Calu3 (cell line): Measurements from ENCODE around the gene SCNN1B. TPM values are rescaled to one million over a fixed set of nuclear protein-coding genes. Genes with fewer than 3 reads are reported as not detected.

Source experiments
- BruUV-seq: library from RNA; stranded (reverse); fragments of 400-500 nt; replicated peaks from 2 replicates; lab custom pipeline; 2021; lab: Mats Ljungman, UMichigan
- CTCF ChIA-PET: fragments of 300-600 bp; sonication (Branson Sonifier 250); formaldehyde crosslinking; loops from one replicate; lab custom pipeline; 2022; ENCODE audit warnings: antibody characterized with exemption; lab: Charles Lee
- DNase-seq: peaks from one replicate; pipeline ENCODE4 v3.0.0; 2022
- H3K27ac Mint-ChIP-seq: one replicate; pipeline ENCODE4 v1.8.0; 2022; ENCODE audit warnings: mixed read lengths; ENCODE audit not compliant: unreplicated experiment
- H3K27me3 Mint-ChIP-seq: one replicate; pipeline ENCODE4 v1.8.0; 2022; ENCODE audit warnings: mixed read lengths; ENCODE audit not compliant: unreplicated experiment
- H3K36me3 Mint-ChIP-seq: one replicate; pipeline ENCODE4 v1.8.0; 2022; ENCODE audit warnings: mild to moderate bottlenecking, moderate library complexity, mixed read lengths; ENCODE audit not compliant: insufficient read depth, unreplicated experiment
- H3K4me1 Mint-ChIP-seq: one replicate; pipeline ENCODE4 v1.8.0; 2022; ENCODE audit warnings: mild to moderate bottlenecking, low read depth, mixed read lengths; ENCODE audit not compliant: unreplicated experiment
- H3K4me3 Mint-ChIP-seq: one replicate; pipeline ENCODE4 v1.8.0; 2022; ENCODE audit warnings: mild to moderate bottlenecking, low read depth, moderate library complexity, mixed read lengths; ENCODE audit not compliant: unreplicated experiment
- H3K9me3 Mint-ChIP-seq: one replicate; pipeline ENCODE4 v1.8.0; 2022; ENCODE audit warnings: low read depth, mixed read lengths; ENCODE audit not compliant: unreplicated experiment
- intact Hi-C: fragments of 100-400 bp; cut with micrococcal nuclease; formaldehyde crosslinking; loops from one replicate; pipeline ENCODE4 v1.10.0; 2022; ENCODE audit not compliant: unreplicated experiment
- total RNA-seq: library from RNA; stranded (reverse); gene quantifications from 2 replicates; pipeline ENCODE4 v1.2.3, GENCODE V29; 2022
- TF ChIP-seq, protein P1 (sequence below): fragments of 200-600 bp; IDR thresholded peaks from one replicate; pipeline ENCODE4 v1.8.0; 2022; ENCODE audit warnings: antibody characterized with exemption; ENCODE audit not compliant: unreplicated experiment

Gene SCNN1B
- total RNA-seq, 1 experiment from 2014 or later = not detected

DNA sequence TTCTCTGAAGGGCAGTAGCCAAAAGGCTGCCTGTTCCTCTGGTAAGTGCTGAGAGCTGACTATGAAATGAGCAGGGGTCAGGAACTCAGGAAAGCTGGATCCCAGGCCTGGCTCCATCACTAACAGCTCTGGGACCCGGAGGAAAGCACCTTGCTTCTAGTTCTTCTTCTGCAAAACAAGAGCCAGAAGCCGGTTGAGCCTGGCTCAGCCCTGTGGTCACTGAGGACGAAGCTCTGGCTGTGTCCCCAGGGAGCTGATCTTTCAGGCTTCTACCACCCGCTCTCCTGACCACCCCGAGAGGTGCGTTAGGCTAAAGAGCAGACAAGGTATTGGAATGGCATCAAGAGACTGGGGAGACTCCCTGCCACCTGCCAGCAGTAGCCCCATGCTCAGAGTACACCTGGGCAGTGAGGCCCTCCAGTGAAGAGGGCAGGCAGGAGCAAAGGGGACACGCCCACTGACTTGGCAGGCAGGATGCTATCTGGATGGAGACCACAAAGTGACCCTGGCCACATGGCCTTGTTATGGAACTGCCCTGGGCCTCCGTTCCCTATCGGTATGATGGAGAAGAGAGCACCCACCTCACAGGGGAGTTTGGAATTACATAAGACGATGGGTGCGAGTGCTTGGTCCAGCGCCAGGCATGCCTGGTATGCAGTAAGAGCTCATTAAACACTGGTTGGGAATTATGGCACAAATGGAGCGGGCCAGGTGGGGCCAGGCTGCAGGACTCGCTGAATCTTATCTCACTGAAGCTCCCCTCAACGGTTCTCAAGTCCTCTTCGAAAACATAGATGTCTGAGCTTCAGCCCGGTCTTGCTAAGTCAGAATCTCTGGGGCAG is 89.5 kb downstream of the SCNN1B start:
- Mint-ChIP-seq H3K27ac (no peak overlapping the region), H3K9me3 (no peaks in the 10 kb centered on the region), H3K36me3 (peaks cover 5% of the 10 kb centered on the region), H3K27me3 (no peaks in the 10 kb centered on the region), H3K4me3 (no peak overlapping the region), H3K4me1 (no peaks in the 10 kb centered on the region)
- CTCF ChIA-PET = interaction anchor here (0.8 kb wide), 1 partner anchor 10 kb away, joined by 4 read pairs; no protein-coding TSS in a partner anchor
- no peak for DNase-seq
- BruUV-seq = no TSS peak
- TF ChIP-seq, protein P1, sequence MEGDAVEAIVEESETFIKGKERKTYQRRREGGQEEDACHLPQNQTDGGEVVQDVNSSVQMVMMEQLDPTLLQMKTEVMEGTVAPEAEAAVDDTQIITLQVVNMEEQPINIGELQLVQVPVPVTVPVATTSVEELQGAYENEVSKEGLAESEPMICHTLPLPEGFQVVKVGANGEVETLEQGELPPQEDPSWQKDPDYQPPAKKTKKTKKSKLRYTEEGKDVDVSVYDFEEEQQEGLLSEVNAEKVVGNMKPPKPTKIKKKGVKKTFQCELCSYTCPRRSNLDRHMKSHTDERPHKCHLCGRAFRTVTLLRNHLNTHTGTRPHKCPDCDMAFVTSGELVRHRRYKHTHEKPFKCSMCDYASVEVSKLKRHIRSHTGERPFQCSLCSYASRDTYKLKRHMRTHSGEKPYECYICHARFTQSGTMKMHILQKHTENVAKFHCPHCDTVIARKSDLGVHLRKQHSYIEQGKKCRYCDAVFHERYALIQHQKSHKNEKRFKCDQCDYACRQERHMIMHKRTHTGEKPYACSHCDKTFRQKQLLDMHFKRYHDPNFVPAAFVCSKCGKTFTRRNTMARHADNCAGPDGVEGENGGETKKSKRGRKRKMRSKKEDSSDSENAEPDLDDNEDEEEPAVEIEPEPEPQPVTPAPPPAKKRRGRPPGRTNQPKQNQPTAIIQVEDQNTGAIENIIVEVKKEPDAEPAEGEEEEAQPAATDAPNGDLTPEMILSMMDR = no peak
- intact Hi-C loops = no loop called here

DNA sequence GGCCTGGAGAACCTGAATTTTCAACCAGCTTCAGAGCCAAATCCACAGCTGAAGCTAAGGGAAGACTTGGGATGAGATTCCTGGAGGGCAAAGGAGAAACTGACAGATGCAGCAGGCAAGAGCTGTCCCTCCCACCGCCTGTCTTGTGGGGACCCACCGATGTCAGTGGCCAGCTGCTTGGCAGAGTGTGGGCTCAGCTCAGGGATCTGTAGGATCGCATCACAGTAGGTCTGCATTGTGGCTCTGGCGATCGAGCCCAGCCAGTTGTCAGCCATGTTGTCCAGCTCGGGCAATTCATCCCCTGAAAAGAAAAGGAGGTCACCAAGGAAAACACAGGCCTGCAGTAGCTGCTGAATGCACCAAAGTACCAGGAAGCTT is 90.1 kb downstream of the SCNN1B start:
- no peak for DNase-seq
- Mint-ChIP-seq H3K36me3 (peaks cover 5% of the 10 kb centered on the region), H3K27ac (no peak overlapping the region), H3K27me3 (no peaks in the 10 kb centered on the region), H3K4me3 (no peak overlapping the region), H3K4me1 (no peaks in the 10 kb centered on the region), H3K9me3 (no peaks in the 10 kb centered on the region)
- intact Hi-C loops = no loop called here
- BruUV-seq = no TSS peak
- TF ChIP-seq, protein P1 = no peak
- CTCF ChIA-PET = interaction anchor here (0.8 kb wide), 1 partner anchor 11 kb away, joined by 4 read pairs; no protein-coding TSS in a partner anchor

DNA sequence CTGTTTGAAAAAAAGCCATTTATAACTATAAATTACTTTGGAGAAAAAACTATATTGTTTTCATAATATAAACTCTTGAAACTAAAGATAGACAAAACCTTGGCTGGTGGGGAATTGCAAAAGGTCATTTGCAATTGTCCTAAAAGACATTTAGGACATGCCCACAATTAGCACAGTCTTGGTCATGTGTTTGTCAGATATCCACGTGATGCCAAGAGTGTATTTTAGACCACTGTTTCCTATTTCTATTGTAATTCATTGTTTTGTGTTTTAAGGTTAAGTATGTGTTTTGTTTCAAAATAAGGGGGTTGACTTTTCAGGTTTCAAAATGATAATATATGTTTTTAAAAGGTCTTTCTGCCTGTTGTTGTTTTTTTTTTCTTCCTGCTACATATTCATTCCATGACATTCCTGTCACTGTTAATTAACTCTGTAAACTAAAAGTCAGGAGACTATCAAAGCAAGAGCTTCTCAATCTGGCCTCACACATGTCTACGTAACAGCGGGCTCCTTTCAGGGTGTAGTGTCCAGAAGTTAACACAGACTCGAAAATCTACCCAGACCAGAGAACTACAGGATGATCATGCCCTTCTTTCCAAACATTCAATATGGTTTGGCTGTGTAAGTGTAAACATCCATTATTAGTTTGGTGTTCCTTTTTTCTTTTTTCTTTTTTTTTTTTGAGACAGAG is 92.2 kb downstream of the SCNN1B start:
- Mint-ChIP-seq H3K36me3 (peaks cover 5% of the 10 kb centered on the region), H3K27ac (no peak overlapping the region), H3K9me3 (no peaks in the 10 kb centered on the region), H3K27me3 (no peaks in the 10 kb centered on the region), H3K4me3 (no peak overlapping the region), H3K4me1 (no peaks in the 10 kb centered on the region)
- DNase-seq = no peak
- intact Hi-C loops = no loop called here
- TF ChIP-seq, protein P1 = no peak
- BruUV-seq = no TSS peak
- CTCF ChIA-PET = no interaction called here

DNA sequence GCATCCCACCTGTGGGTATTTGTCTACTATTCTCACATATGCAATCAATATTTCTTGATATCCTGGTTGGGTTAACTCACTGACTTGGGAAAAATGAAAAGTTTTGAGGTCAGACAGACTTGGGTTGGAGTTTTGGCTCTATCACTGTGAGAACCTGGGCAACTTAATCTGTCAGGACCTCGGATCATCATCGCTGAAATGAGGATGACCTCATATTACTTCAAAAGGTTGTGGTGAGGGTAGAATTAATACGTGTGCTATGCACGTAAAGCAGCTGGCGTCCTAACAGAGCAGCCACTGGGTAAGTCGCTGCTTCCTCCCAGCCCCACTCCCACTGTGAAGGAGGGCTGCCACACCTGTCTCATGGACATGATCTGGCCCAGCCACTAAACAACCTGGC is 93.6 kb downstream of the SCNN1B start:
- CTCF ChIA-PET = no interaction called here
- no peak for DNase-seq
- no TSS peak for BruUV-seq
- H3K4me1 Mint-ChIP-seq = no peaks in the 10 kb centered on the region
- intact Hi-C loops = no loop called here
- H3K27ac Mint-ChIP-seq = no peak overlapping the region
- H3K9me3 Mint-ChIP-seq = no peaks in the 10 kb centered on the region
- H3K4me3 Mint-ChIP-seq = no peak overlapping the region
- peaks cover 13% of the 10 kb centered on the region for H3K36me3 Mint-ChIP-seq
- TF ChIP-seq, protein P1 = no peak
- H3K27me3 Mint-ChIP-seq = no peaks in the 10 kb centered on the region
